K562 (cell line): ENCODE measurements around the gene NECAP2. TPM values are rescaled to one million over a fixed set of nuclear protein-coding genes. Genes with fewer than 3 reads are reported as not detected.

Source experiments
- ATAC-seq: fragments of 200-7000 bp; cut with Tn5 transposase; 3 replicates; pipeline ENCODE4 v1.9.1; 2020; ENCODE audit warnings: moderate library complexity
- BruUV-seq: library from RNA; stranded (reverse); fragments of 400-500 nt; replicated peaks from 2 replicates; lab custom pipeline; 2021; lab: Mats Ljungman, UMichigan
- CTCF ChIA-PET: fragments of 300-600 bp; formaldehyde crosslinking; extraction: SDS; loops from one replicate; lab custom pipeline; 2021; ENCODE audit warnings: low intra/inter-chr PET ratio; lab: Yijun Ruan, JAX
- POLR2A ChIA-PET: fragments of 300-600, 350-650 bp; sonication (Branson Sonifier 250); formaldehyde crosslinking; extraction: SDS; loops from one replicate; lab custom pipeline; 2021; ENCODE audit warnings: antibody characterized with exemption, inconsistent platforms; lab: Yijun Ruan, JAX
- DNase-seq, 4 experiments: peaks; one replicate each; pipeline versions ENCODE4 v3.0.0 to v3.0.0-alpha.2; 2011 to 2018; ENCODE audit warnings: low spot score in 3 of 4, mixed read lengths in 3 of 4; ENCODE audit errors: extremely low read depth in 1 of 4
- FAIRE-seq: peaks from 2 replicates; lab custom pipeline; 2011; peaks lifted over from hg19 to GRCh38; lab: Jason Lieb, UNC
- H2AFZ ChIP-seq: 2 replicates; pipeline ENCODE4 v1.6.0; 2011; ENCODE audit warnings: low read depth, low read length, control low read depth, inconsistent platforms
- H3K27ac ChIP-seq: fragments of 200-600 bp; 3 replicates; pipeline ENCODE4 v1.8.0; 2011; ENCODE audit warnings: low read depth, mild to moderate bottlenecking, control low read depth, inconsistent platforms, low read length, moderate library complexity, mixed read lengths; ENCODE audit errors: extremely low read depth
- H3K27me3 ChIP-seq, 2 experiments: fragments of 300-600 bp in 1 of 2; 2 replicates in 1 of 2; 3 replicates in 1 of 2; pipeline versions ENCODE4 v1.6.0 to v1.8.0; 2011; ENCODE audit warnings: inconsistent platforms in 2 of 2, low read length in 2 of 2, mild to moderate bottlenecking in 1 of 2, mixed read lengths in 1 of 2, moderate library complexity in 1 of 2; ENCODE audit not compliant: control insufficient read depth in 2 of 2, insufficient read depth in 2 of 2
- H3K36me3 ChIP-seq: fragments of 300-600 bp; 3 replicates; pipeline ENCODE4 v1.8.0; 2011; ENCODE audit warnings: mild to moderate bottlenecking, low read length, inconsistent platforms; ENCODE audit not compliant: control insufficient read depth, insufficient read depth
- H3K4me1 ChIP-seq, 2 experiments: fragments of 200-600 bp in 1 of 2; replicated peaks in 1 of 2; 2 replicates in 1 of 2; 3 replicates in 1 of 2; pipeline versions ENCODE4 v1.5.1 to v1.8.0; 2011; ENCODE audit warnings: inconsistent platforms in 2 of 2, low read length in 2 of 2, mild to moderate bottlenecking in 1 of 2, mixed read lengths in 1 of 2, moderate library complexity in 1 of 2; ENCODE audit not compliant: control insufficient read depth in 2 of 2, insufficient read depth in 2 of 2
- H3K4me2 ChIP-seq: 2 replicates; pipeline ENCODE4 v1.6.1; 2011; ENCODE audit warnings: low read length, control low read depth, inconsistent platforms, mixed read lengths; ENCODE audit not compliant: insufficient read depth
- H3K4me3 ChIP-seq: fragments of 200-600 bp; sonication (generic), shearing (Covaris generic); 2 replicates; pipeline ENCODE4 v1.5.1; 2016; ENCODE audit warnings: control low read depth, inconsistent platforms
- H3K79me2 ChIP-seq: fragments of 200-600 bp; 3 replicates; pipeline ENCODE4 v1.8.0; 2011; ENCODE audit warnings: low read length, inconsistent platforms; ENCODE audit not compliant: control insufficient read depth, insufficient read depth
- H3K9ac ChIP-seq, 2 experiments: 2 replicates each; pipeline versions ENCODE4 v1.6.0 to v1.6.1; 2011; ENCODE audit warnings: low read depth in 2 of 2, low read length in 2 of 2, control low read depth in 1 of 2, inconsistent platforms in 1 of 2, mild to moderate bottlenecking in 1 of 2, mixed read lengths in 1 of 2; ENCODE audit not compliant: insufficient read depth in 1 of 2
- H3K9me1 ChIP-seq: one replicate; pipeline ENCODE4 v1.6.0; 2011; ENCODE audit warnings: inconsistent platforms, mild to moderate bottlenecking, low read length, moderate library complexity; ENCODE audit not compliant: control insufficient read depth, insufficient read depth
- H3K9me3 ChIP-seq: replicated peaks from 2 replicates; pipeline ENCODE4 v1.5.1; 2011; ENCODE audit warnings: low read depth, low read length, inconsistent platforms; ENCODE audit not compliant: control insufficient read depth, insufficient read depth
- H4K20me1 ChIP-seq: replicated peaks from 2 replicates; pipeline ENCODE4 v1.6.1; 2011; ENCODE audit warnings: low read length, inconsistent platforms, mixed read lengths; ENCODE audit not compliant: control insufficient read depth, insufficient read depth
- TOE1 ChIP-seq, 2 experiments: fragments of 450-650 bp in 1 of 2; sonication (generic) in 1 of 2; formaldehyde crosslinking in 1 of 2; IDR thresholded peaks; 2 replicates each; pipeline versions ENCODE4 v1.7.1 to v1.8.0; 2016 to 2022; ENCODE audit warnings: borderline replicate concordance in 2 of 2, mild to moderate bottlenecking in 2 of 2, antibody characterized with exemption in 1 of 2, inconsistent platforms in 1 of 2, low read depth in 1 of 2, missing genetic modification reagents in 1 of 2, moderate library complexity in 1 of 2
- WGBS: fragments of 100-300 bp; shearing (Covaris generic); methylation state at CpG from one replicate; pipeline ENCODE4 v1.1.6; 2016; ENCODE audit warnings: low coverage, mixed read lengths; ENCODE audit not compliant: insufficient coverage; ENCODE audit errors: missing lambda C conversion rate; 5-methylcytosine and 5-hydroxymethylcytosine counted together
- in situ Hi-C: fragments of 300-500 bp; cut with MboI; formaldehyde crosslinking; loops from 4 replicates; pipeline ENCODE4 v1.15.0; 2018; ENCODE audit warnings: inconsistent platforms, mixed read lengths
- intact Hi-C: fragments of 100-400 bp; cut with micrococcal nuclease; formaldehyde crosslinking; loops from 2 replicates; pipeline ENCODE4 v1.14.2; 2022
- polyA plus RNA-seq, 8 experiments: library from polyadenylated mRNA; depleted of rRNA in 4 of 8; stranded (reverse) in 5 of 8; unstranded in 3 of 8; fragments of >200 nt; fragmentation: Nextera tagmentation in 2 of 8; fragmentation: Illumina TruSeq in 1 of 8; extraction: Ambion mirVana in 2 of 8; extraction: Trizol in 1 of 8; gene quantifications; 2 replicates each; pipeline versions ENCODE4 v1.2.1 to v1.2.3, GENCODE V29; 2011 to 2014; ENCODE audit warnings: inconsistent platforms in 1 of 8, missing spikeins in 1 of 8
- total RNA-seq, 7 experiments: library from RNA; depleted of rRNA in 6 of 7; stranded (reverse); fragments of >200 nt in 6 of 7; fragmentation: Illumina TruSeq in 2 of 7; extraction: Trizol in 2 of 7; gene quantifications; 2 replicates each; pipeline versions ENCODE4 v1.2.1 to v1.2.3, GENCODE V29; 2011 to 2021; ENCODE audit warnings: low replicate concordance in 1 of 7
- TF ChIP-seq, protein P1 (sequence below): sonication (generic); formaldehyde crosslinking; IDR thresholded peaks from 2 replicates; pipeline ENCODE4 v1.8.1; 2022; ENCODE audit warnings: missing genetic modification reagents

NECAP2 gene
- total and polyA plus RNA-seq, 9 of the 15 experiments (the other 6 are each of a cell fraction or from before 2014, with no cell fraction given): 22.7 to 107 (median 79.2) TPM

DNA sequence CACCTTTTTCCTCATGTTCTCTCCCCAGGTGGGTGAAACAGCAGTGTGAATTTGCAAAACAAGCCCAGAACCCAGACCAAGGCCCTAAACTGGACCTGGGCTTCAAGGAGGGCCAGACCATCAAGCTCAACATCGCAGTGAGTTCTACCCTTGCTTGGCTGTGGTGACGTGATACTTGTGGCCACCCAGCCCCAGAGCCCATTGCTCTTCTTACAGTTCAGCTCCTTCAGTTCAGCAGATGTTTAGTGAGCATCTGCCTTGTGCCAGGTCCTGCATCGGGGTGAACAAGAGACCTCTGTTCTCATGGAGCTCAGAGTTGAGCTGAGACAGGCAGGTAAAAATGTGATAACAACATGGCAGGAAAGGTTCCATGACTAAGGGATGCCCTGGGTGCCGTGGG lies 8.5 kb downstream of the NECAP2 start:
- no peak for ATAC-seq
- Histone ChIP-seq H3K27ac (no peak overlapping the region), H3K9me3 (no peaks in the 10 kb centered on the region), H3K4me1 (peaks cover 11% of the 10 kb centered on the region in 2 experiments), H3K4me2 (no peak overlapping the region), H3K27me3 (no peaks in the 10 kb centered on the region), H3K9ac (no peak overlapping the region), H4K20me1 (0 out of 2 replicates have a peak, but pooled peaks cover 3% of the 10 kb centered on the region)
- FAIRE-seq: no peak
- in situ Hi-C loops: loop anchor here (25.0 kb wide), 1 partner anchor 413 kb away; no protein-coding TSS in a partner anchor
- WGBS: 89% methylated on average over 4 of the region's 4 CpGs
- no TSS peak for BruUV-seq
- TF ChIP-seq TOE1 (IDR thresholded peaks at IDR 0.05; ENCODE audit: borderline replicate concordance) (no peak), TOE1 (CRISPR knock-in tag; IDR thresholded peaks at IDR 0.05; ENCODE audit: borderline replicate concordance, low read depth) (0 out of 2 replicates have a peak, but pooled peaks have one; percentile 63)
- TF ChIP-seq, protein P1, sequence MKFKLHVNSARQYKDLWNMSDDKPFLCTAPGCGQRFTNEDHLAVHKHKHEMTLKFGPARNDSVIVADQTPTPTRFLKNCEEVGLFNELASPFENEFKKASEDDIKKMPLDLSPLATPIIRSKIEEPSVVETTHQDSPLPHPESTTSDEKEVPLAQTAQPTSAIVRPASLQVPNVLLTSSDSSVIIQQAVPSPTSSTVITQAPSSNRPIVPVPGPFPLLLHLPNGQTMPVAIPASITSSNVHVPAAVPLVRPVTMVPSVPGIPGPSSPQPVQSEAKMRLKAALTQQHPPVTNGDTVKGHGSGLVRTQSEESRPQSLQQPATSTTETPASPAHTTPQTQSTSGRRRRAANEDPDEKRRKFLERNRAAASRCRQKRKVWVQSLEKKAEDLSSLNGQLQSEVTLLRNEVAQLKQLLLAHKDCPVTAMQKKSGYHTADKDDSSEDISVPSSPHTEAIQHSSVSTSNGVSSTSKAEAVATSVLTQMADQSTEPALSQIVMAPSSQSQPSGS (CRISPR knock-in tag): no peak
- TF ChIP-seq, all 486 proteins: peak for 1
- DNase-seq: no peak
- Histone ChIP-seq H3K36me3 (peaks cover 93% of the 10 kb centered on the region), H2AFZ (no peak overlapping the region), H3K9me1 (peaks cover 3% of the 10 kb centered on the region), H3K4me3 (no peak overlapping the region), H3K79me2 (peaks cover 15% of the 10 kb centered on the region)
- POLR2A ChIA-PET: interaction anchor here (0.6 to 3.3 kb wide), 4 partner anchors 9 to 86 kb away, joined by 3 to 15 read pairs (median 4); partner anchors contain the start of gene NECAP2
- CTCF ChIA-PET: no interaction called here
- intact Hi-C loops: no loop called here
